ENCODE results near the gene PGP.

PGP gene

DNA sequence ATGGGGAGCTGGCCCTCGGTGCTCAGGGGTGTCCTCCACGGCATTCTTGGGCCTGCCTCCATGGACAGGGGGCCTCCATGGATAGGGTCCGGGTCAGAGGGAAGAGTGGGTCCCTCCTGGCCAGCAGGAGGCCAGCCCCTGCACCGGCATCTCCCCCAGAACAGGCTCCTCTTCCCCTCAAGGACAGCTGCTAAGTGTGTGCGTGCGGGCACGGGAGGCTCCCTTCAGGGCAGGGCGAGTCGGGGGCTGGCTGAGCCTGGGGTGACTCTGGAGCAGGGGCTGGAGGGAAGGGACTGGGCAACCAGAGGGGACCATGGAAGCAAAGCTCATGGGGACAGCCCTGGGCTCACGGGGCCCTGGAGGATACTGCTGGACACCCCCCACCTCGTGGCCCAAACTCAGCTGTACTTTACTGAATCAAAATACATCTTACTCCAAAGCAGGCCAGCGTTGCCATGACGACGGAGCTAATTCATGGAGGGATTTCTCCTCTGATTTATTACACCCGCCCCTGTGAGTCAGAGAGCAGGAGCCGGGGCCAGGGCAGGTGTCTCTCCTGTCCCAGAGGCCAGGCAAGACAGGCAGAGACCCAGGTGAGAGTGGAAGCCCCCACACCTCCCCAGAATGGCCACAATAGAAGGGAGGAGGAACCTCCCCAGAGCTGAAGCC is 20.3 kb downstream of the PGP start:
- peak; percentile 18 for DNase-seq (ENCODE audit: extremely low spot score)
- POLR2A ChIA-PET = interaction anchor here (1.1 to 3.3 kb wide), 6 partner anchors 9 to 57 kb away, joined by 3 to 27 read pairs (median 14); partner anchors contain the start of genes ECI1, MLST8, PGP and TRAF7
- CTCF ChIA-PET = interaction anchor here (0.8 to 1.4 kb wide), 3 partner anchors 27 to 58 kb away, joined by 3 to 8 read pairs (median 3); partner anchors contain the start of gene ECI1
- TF ChIP-seq, protein P1, sequence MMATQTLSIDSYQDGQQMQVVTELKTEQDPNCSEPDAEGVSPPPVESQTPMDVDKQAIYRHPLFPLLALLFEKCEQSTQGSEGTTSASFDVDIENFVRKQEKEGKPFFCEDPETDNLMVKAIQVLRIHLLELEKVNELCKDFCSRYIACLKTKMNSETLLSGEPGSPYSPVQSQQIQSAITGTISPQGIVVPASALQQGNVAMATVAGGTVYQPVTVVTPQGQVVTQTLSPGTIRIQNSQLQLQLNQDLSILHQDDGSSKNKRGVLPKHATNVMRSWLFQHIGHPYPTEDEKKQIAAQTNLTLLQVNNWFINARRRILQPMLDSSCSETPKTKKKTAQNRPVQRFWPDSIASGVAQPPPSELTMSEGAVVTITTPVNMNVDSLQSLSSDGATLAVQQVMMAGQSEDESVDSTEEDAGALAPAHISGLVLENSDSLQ (IDR thresholded peaks at IDR 0.05) = peak; percentile 38; the same call in 1 of the 2 replicates
- TF ChIP-seq BHLHE40 (IDR thresholded peaks at IDR 0.05; ENCODE audit: borderline replicate concordance) = no peak
- TF ChIP-seq ZNF384 (IDR thresholded peaks at IDR 0.05) = no peak
- TF ChIP-seq TARDBP (IDR thresholded peaks at IDR 0.05) = no peak
- no peak for TF ChIP-seq SP1 (IDR thresholded peaks at IDR 0.05)

DNA sequence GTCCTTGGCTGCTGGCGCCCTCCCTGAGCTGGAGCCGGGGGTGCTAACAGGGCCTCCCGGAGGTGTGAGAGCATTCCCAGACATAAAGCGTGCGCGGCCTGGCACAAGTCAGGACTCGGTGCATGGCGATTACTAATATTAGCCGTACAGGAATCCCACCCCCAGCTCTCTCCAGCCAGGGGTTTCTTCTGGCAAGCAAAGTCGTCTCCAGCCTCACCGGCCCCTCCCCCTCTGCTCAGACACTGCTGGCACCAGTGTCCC is 23.3 kb downstream of the PGP start:
- ChIA-PET CTCF (no interaction called here), POLR2A (interaction anchor here (3.2 kb wide), 1 partner anchor 36 kb away, joined by 17 read pairs; the partner anchor contains the start of gene TRAF7)
- no peak for TF ChIP-seq FOXK2 (IDR thresholded peaks at IDR 0.05)
- TF ChIP-seq, protein P1 (IDR thresholded peaks at IDR 0.05) = no peak
- no peak for TF ChIP-seq NFRKB (IDR thresholded peaks at IDR 0.05)
- TF ChIP-seq ARNT (IDR thresholded peaks at IDR 0.05) = no peak
- no peak for TF ChIP-seq ELF4 (IDR thresholded peaks at IDR 0.05)
- TF ChIP-seq LEF1 (IDR thresholded peaks at IDR 0.05; ENCODE audit: borderline replicate concordance) = no peak
- no peak for TF ChIP-seq BHLHE40 (IDR thresholded peaks at IDR 0.05; ENCODE audit: borderline replicate concordance)
- DNase-seq (ENCODE audit: extremely low spot score) = no peak

DNA sequence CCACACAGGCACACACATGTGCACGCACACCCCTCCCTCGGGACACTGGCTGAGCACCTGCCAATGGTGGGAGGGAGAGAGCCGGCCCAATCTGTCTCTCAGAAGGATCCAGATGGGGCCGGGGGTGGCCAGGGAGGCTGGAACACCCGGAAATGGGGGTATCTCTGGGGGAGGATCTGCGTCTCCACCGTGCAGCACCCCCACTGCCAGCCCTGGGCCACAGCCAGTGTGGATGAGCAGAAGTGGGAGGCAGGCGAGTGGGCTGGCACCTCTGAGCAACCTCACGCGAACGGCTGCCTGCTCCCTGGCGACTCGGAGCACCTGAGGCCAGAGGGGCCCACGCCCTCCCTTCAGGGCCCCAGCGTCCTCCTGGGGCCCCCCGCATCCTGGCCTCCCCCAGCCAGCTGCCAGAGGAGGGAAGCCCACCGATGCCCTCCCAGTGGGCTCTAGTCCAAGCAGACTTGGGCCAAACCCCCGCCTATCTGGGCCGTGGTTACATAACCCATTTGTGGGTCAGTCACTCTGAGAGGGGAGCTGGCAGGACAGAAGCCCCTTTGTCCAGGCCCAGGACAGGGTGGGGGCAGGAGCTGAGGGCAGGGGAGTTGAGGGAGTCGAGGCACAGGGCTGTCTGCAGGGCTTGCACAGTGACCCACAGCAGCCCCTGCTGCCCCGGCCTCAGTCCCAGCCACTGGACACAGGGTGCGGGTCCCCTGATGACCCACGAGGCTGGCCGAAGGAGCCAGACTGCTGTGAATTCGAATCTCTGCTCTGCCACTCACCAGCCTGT is 23.8 kb downstream of the PGP start:
- TF ChIP-seq HDGF (IDR thresholded peaks at IDR 0.05; ENCODE audit: borderline replicate concordance) (no peak), SP1 (IDR thresholded peaks at IDR 0.05) (no peak), ELF4 (IDR thresholded peaks at IDR 0.05) (no peak), LEF1 (IDR thresholded peaks at IDR 0.05; ENCODE audit: borderline replicate concordance) (no peak), ZNF384 (IDR thresholded peaks at IDR 0.05) (no peak), NFRKB (IDR thresholded peaks at IDR 0.05) (no peak)
- CTCF ChIA-PET = no interaction called here
- DNase-seq (ENCODE audit: extremely low spot score) = no peak
- POLR2A ChIA-PET = interaction anchor here (3.2 kb wide), 1 partner anchor 36 kb away, joined by 17 read pairs; the partner anchor contains the start of gene TRAF7

DNA sequence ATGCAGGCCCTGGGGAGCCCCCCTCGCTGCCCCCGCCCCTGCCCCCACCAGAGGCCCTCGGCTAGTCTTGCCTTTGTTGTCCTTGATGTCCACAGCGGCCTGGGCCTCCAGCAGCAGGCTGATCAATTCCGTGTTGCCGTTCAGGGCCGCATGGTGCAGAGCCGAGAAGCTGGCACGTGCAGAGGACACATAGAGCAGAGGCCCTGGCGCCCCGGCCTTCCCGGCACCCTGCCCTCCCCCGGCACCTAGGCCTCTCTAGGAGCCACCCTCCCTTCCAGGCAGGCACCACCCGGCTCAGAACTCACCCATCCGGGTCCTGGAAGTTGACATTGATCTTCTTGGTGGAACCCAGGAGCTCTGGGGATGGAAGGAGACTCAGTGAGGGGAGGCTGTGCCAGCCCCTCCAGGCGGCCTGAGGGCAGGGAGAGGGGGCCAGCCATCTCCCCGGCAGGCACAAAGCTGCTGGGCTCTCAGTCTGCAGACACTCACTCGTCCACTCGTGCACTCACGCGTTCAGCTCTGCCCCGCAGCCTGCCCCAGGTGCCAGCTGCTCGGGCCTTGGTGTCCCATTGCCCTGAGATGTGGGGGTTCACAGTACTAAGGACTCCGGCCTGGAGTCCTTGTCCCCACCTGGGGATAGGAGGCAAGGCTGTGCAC is 24.5 kb downstream of the PGP start:
- ChIA-PET CTCF (no interaction called here), POLR2A (interaction anchor here (0.8 kb wide), 1 partner anchor 25 kb away, joined by 3 read pairs; the partner anchor contains the start of gene PGP)
- TF ChIP-seq ARNT (IDR thresholded peaks at IDR 0.05) (no peak), TARDBP (IDR thresholded peaks at IDR 0.05) (no peak), L3MBTL2 (conservative IDR thresholded peaks at IDR 0.05) (no peak), FOXA1 (IDR thresholded peaks at IDR 0.05) (no peak), ELF4 (IDR thresholded peaks at IDR 0.05) (no peak), SP1 (IDR thresholded peaks at IDR 0.05) (no peak), FOXK2 (IDR thresholded peaks at IDR 0.05) (no peak)
- TF ChIP-seq, protein P1 (IDR thresholded peaks at IDR 0.05) = no peak
- no peak for DNase-seq (ENCODE audit: extremely low spot score)

DNA sequence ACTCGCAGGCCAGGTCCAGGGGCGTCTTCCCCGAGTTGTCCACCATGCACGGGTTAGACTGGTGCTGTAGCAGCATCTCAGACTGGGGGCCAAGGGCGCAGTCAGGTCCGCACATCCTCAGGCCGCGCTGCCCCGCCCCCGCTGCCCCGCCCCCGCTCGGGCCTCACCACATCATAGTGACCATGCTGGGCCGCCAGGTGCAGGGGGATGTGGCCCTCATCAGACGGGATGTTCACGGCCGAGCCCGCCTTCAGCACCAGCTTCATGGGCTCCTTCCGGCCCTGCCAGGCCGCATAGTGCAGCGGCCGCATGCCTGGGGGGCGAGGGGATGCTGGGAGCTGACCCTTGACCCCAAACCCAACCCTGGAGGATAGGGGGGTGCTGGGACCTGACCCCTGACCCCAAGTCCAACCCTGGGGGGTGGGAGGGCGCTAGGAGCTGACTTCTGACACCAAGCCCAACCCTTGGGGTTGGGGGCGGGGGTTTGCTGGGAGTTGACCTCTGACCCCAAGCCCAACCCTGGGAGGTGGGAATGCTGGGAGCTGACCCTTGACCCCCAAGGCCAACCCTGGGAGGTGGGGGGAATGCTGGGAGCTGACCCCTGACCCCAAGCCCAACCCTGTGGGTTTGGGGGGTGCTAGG is 25.3 kb downstream of the PGP start:
- DNase-seq (ENCODE audit: extremely low spot score) = no peak
- POLR2A ChIA-PET = interaction anchor here (0.8 kb wide), 1 partner anchor 26 kb away, joined by 3 read pairs; the partner anchor contains the start of gene PGP
- CTCF ChIA-PET = no interaction called here
- TF ChIP-seq SUZ12 (IDR thresholded peaks at IDR 0.05) (no peak), FOXK2 (IDR thresholded peaks at IDR 0.05) (no peak), BHLHE40 (IDR thresholded peaks at IDR 0.05; ENCODE audit: borderline replicate concordance) (no peak), FOXM1 (IDR thresholded peaks at IDR 0.05; ENCODE audit: borderline replicate concordance) (no peak), ARNT (IDR thresholded peaks at IDR 0.05) (no peak)
- TF ChIP-seq, protein P1 (IDR thresholded peaks at IDR 0.05) = no peak

DNA sequence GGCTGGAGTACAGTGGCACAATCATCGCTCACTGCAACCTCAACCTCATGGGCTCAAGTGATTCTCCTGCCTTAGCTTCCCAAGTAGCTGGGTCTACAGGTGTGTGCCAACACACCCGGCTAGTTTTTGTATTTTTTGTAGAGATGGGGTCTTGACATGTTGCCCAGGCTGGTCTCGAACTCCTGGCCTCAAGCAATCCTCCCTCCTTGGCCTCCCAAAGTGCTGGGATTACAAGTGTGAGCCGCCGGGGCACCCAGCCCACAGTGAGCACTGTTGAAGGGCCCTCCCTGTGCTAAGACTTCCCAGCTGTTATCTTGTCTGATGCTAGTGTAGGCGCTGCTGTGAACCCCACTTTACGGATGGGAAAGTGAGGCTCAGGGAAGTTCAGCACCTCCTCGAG is 26.2 kb downstream of the PGP start:
- ChIA-PET POLR2A (no interaction called here), CTCF (no interaction called here)

More for the DNA sequence above, 26.2 kb downstream of the PGP start:
- TF ChIP-seq, protein P1 (IDR thresholded peaks at IDR 0.05) = no peak
- no peak for TF ChIP-seq L3MBTL2 (conservative IDR thresholded peaks at IDR 0.05)
- no peak for TF ChIP-seq LEF1 (IDR thresholded peaks at IDR 0.05; ENCODE audit: borderline replicate concordance)
- no peak for TF ChIP-seq ELF4 (IDR thresholded peaks at IDR 0.05)
- no peak for TF ChIP-seq CTBP1 (IDR thresholded peaks at IDR 0.05; ENCODE audit: borderline replicate concordance)
- no peak for TF ChIP-seq ARNT (IDR thresholded peaks at IDR 0.05)
- no peak for TF ChIP-seq TARDBP (IDR thresholded peaks at IDR 0.05)
- TF ChIP-seq SUZ12 (IDR thresholded peaks at IDR 0.05) = no peak
- no peak for TF ChIP-seq ZNF384 (IDR thresholded peaks at IDR 0.05)
- TF ChIP-seq NFRKB (IDR thresholded peaks at IDR 0.05) = no peak
- no peak for TF ChIP-seq FOXK2 (IDR thresholded peaks at IDR 0.05)
- no peak for TF ChIP-seq BHLHE40 (IDR thresholded peaks at IDR 0.05; ENCODE audit: borderline replicate concordance)
- no peak for TF ChIP-seq HDGF (IDR thresholded peaks at IDR 0.05; ENCODE audit: borderline replicate concordance)
- no peak for TF ChIP-seq FOXM1 (IDR thresholded peaks at IDR 0.05; ENCODE audit: borderline replicate concordance)
- TF ChIP-seq FOXA1 (IDR thresholded peaks at IDR 0.05) = no peak
- no peak for DNase-seq (ENCODE audit: extremely low spot score)

Measured in HEK293T (cell line).